ENCODE data around the gene RAB33B.
"Not testable (repeated sequence)": the region's sequence is repeated elsewhere in the genome, so short reads cannot be mapped to it uniquely, and the experiment has no call there.

RAB33B gene

DNA sequence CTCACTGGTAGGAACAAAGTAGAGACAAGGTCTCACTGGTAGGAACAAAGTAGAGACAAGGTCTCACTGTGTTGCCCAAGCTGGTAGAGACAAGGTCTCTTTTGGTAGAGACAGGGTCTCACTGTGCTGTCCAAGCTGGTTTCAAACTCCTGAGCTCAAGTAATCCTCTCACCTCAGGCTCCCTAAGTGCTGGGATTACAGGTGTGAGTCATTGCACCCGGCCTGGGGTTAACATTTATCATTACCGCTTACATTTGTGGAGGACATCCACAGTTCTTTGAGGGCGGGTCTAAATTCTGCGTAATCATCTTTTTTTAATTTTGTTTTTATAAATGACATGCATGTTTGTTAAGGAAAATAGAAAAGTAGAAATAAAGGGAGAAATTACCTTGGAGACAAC, 12.0 kb downstream of the RAB33B start:
- no peak for DNase-seq

DNA sequence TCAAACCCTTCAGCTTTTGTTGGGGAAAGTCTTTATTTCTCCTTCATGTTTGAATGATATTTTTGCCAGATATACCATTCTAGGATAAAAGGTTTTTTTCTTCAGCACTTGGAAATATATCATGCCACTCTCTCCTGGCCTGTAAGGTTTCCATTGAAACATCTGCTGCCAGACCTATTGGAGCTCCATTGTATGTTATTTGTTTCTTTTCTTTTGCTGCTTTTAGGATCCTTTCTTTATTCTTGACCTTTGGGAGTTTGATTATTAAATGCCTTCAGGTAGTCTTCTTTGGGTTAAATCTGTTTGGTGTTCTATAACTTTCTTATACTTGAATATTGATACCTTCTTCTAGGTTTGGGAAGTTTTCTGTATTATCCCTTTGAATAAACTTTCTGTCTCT, 14.8 kb downstream of the RAB33B start:
- not testable (repeated sequence) for DNase-seq

DNA sequence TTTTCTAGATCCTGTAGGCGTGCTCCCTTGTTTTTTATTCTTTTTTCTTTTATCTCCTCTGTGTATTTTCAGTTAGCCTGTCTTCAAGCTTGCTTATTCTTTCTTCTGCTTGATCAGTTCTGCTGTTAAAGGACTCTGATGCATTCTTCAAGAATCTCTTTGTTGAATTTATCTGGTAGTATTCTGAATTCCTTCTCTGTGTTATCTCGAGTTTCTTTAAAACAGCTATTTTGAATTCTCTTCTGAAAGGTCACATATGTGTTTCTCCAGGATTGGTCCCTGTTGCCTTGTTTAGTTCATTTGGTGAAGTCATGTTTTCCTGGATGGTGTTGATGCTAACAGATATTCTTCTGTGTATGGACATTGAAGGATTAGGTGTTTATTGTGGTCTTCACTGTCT, 15.3 kb downstream of the RAB33B start:
- DNase-seq = no peak

DNA sequence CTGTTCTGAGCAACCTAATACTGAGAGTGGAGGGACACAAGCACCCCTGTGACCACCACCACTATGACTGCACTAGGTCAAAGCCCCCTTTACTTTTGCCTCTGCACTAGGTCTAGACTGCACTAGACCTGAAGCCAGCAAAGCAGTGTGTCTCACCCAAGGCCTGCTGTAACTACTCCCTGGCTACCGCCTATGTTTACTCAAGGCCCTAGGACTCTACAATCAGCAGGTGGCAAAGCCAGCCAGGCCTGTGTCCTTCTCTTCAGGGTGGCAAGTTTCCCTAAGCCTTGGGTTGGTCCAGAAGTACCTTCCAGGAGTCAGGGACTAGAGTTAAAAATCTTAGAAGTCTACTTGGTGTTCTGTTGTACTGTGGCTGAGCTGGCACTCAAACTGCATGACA, 15.9 kb downstream of the RAB33B start:
- no peak for DNase-seq

DNA sequence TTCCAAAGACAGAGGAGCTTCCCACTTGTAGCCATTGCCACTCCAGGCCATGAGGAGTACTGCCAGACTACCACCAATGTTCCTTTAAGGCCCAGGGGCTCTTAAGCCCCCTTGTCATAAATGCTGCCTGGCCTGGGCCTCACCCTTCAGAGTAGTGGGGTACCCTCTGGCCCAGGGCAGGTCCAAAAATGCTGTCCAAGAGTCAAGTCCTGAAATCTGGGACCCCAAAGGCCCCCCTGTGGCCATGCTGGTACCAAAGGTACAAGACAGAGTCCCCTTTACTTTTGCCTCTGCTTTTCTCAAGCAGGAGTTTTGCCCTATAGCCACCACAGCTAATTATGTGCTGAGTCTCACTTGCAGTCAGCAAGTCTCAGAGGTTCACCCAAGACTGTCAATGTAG, 16.4 kb downstream of the RAB33B start:
- DNase-seq = no peak

DNA sequence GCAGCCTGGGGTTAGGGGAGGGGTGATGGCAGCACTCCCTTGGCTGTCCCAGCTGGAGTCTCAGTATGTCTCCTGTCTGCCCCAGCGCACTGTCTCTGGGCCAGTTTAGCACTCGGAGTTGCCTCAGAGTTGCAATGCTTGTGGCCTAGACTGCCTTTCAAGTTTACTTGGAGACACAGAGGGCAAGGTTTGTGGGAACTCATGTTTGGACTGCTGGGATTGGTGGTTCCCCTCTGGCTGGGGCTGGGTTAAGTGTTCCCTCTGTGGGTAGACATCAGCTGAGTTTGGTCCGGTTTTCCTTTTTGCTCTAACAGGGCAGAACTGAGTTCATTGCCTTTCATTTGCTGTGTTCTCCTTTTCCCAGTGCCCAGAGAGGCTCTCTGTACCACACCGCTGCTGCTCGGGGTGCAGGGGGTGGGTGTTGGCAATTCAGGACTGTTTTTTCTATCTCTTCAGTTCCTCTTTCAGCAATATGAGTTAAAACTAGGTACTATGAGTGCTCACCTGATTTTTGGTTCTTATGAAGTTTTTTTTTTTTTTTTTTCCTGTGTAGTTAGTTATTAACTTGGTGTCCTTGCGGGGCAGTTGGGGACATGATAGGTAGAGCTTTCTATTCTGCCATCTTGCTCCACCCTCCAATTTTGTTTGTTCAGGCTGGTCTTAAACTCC, 17.2 kb downstream of the RAB33B start:
- DNase-seq = no peak

DNA sequence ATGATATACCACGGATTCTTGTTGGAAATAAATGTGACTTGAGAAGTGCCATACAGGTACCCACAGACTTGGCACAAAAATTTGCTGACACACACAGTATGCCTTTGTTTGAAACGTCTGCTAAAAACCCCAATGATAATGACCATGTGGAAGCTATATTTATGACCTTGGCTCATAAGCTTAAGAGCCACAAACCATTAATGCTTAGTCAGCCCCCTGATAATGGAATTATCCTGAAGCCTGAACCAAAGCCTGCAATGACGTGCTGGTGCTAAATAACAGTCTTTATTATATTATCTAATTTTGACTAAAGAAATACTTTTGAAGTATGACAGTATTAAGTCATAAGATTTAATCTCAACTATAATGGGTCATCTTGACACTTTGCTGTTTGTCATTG, 18.9 kb downstream of the RAB33B start:
- DNase-seq = no peak

DNA sequence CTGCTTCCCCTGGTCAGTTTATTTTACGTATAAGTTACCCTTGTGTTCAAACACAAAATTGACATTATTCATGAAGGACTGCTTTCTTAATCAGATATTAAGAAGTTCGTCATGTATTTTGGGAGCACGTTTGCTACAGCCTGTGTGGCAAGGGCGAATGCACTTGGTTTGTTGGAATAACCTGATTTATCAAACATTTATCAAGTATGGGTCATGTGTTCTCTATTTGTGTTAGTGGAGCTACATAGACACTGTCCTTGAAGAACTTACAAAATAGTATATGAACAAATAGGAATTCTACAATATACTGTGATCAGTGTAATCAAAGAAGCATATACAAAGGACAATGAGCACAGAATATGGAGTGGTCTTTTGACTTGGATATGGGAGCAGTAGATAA, 22.4 kb downstream of the RAB33B start:
- no peak for DNase-seq

- DNase-seq = no peak
Measured at GRCh38 chr4:139481465-139481864, 27.5 kb downstream of the RAB33B start.

GRCh38 chr4:139483000-139483399, 29.1 kb downstream of the RAB33B start:
- DNase-seq = no peak

GRCh38 chr4:139484783-139485311, 30.9 kb downstream of the RAB33B start:
- no peak for DNase-seq

DNA sequence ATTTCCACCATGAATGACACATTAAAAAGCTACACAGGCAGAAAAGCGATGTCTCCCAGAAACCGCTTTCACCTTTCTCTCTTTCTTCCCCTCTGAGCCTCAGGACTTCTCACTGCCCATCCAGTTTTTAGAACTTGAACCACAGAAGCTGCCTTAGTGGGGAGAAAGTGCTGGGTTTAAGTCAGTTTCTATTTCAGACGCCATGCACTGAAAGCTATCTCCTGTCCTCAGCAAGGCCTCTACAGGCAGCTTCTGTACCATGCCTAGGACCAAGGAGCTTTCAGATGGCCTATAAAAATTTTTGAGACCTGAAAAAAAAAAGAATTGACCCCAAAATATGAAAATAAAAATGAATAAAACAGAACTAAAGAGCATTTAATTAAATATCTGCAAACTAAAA, 34.5 kb downstream of the RAB33B start:
- DNase-seq = no peak

- DNase-seq = no peak
Measured at GRCh38 chr4:139489638-139490037, 35.7 kb downstream of the RAB33B start.

GRCh38 chr4:139492429-139492828, 38.5 kb downstream of the RAB33B start:
- no peak for DNase-seq

GRCh38 chr4:139493176-139493575, 39.3 kb downstream of the RAB33B start:
- no peak for DNase-seq

- DNase-seq = no peak
Measured at GRCh38 chr4:139499186-139499585, 45.3 kb downstream of the RAB33B start.

- no peak for DNase-seq
Measured at GRCh38 chr4:139501117-139501516, 47.2 kb downstream of the RAB33B start.

GRCh38 chr4:139501527-139501926, 47.6 kb downstream of the RAB33B start:
- no peak for DNase-seq

GRCh38 chr4:139501927-139502899, 48.3 kb downstream of the RAB33B start:
- no peak for DNase-seq

GRCh38 chr4:139503622-139504166, 49.8 kb downstream of the RAB33B start:
- no peak for DNase-seq

- DNase-seq = no peak
Measured at GRCh38 chr4:139506774-139507173, 52.9 kb downstream of the RAB33B start.

- no peak for DNase-seq
Measured at GRCh38 chr4:139508581-139509237, 54.8 kb downstream of the RAB33B start.
